Measurements from ENCODE around the gene SIK2. TPM values are rescaled to one million over a fixed set of nuclear protein-coding genes. Genes with fewer than 3 reads are reported as not detected.

The SIK2 gene
- total RNA-seq, 1 donor from 2014 or later = 16.3 TPM

- TF ChIP-seq CTCF (IDR thresholded peaks at IDR 0.05; ENCODE audit: unreplicated experiment) = no peak
- H3K4me1 Mint-ChIP-seq (ENCODE audit: unreplicated experiment) = peaks cover 4% of the 10 kb centered on the region
- no peaks in the 10 kb centered on the region for H3K36me3 Mint-ChIP-seq (ENCODE audit: low read depth, unreplicated experiment)
- H3K4me3 Mint-ChIP-seq (ENCODE audit: unreplicated experiment) = no peak overlapping the region
- H3K27me3 Mint-ChIP-seq (ENCODE audit: unreplicated experiment) = peaks cover 2% of the 10 kb centered on the region
- no peaks in the 10 kb centered on the region for H3K9me3 Mint-ChIP-seq (ENCODE audit: unreplicated experiment)
- no peak overlapping the region for H3K27ac Mint-ChIP-seq (ENCODE audit: unreplicated experiment)
- no peak for DNase-seq (ENCODE audit: low spot score)
Observed at GRCh38 chr11:111629499-111629898, 27.2 kb downstream of the SIK2 start.

GRCh38 chr11:111631024-111631665 is 28.9 kb downstream of the SIK2 start:
- H3K36me3 Mint-ChIP-seq (ENCODE audit: low read depth, unreplicated experiment) = no peaks in the 10 kb centered on the region
- no peak overlapping the region for H3K4me3 Mint-ChIP-seq (ENCODE audit: unreplicated experiment)
- TF ChIP-seq CTCF (IDR thresholded peaks at IDR 0.05; ENCODE audit: unreplicated experiment) = no peak
- DNase-seq (ENCODE audit: low spot score) = no peak
- H3K4me1 Mint-ChIP-seq (ENCODE audit: unreplicated experiment) = peaks cover 6% of the 10 kb centered on the region
- H3K27me3 Mint-ChIP-seq (ENCODE audit: unreplicated experiment) = no peaks in the 10 kb centered on the region
- no peak overlapping the region for H3K27ac Mint-ChIP-seq (ENCODE audit: unreplicated experiment)
- no peaks in the 10 kb centered on the region for H3K9me3 Mint-ChIP-seq (ENCODE audit: unreplicated experiment)

GRCh38 chr11:111631666-111632039 is 29.4 kb downstream of the SIK2 start:
- Mint-ChIP-seq H3K27ac (ENCODE audit: unreplicated experiment) (no peak overlapping the region), H3K36me3 (ENCODE audit: low read depth, unreplicated experiment) (no peaks in the 10 kb centered on the region), H3K27me3 (ENCODE audit: unreplicated experiment) (no peaks in the 10 kb centered on the region), H3K4me3 (ENCODE audit: unreplicated experiment) (no peak overlapping the region), H3K9me3 (ENCODE audit: unreplicated experiment) (no peaks in the 10 kb centered on the region), H3K4me1 (ENCODE audit: unreplicated experiment) (peaks cover 6% of the 10 kb centered on the region)
- no peak for TF ChIP-seq CTCF (IDR thresholded peaks at IDR 0.05; ENCODE audit: unreplicated experiment)
- no peak for DNase-seq (ENCODE audit: low spot score)

- DNase-seq (ENCODE audit: low spot score) = no peak
- H3K27me3 Mint-ChIP-seq (ENCODE audit: unreplicated experiment) = peaks cover 1% of the 10 kb centered on the region
- H3K4me1 Mint-ChIP-seq (ENCODE audit: unreplicated experiment) = peaks cover 6% of the 10 kb centered on the region
- H3K4me3 Mint-ChIP-seq (ENCODE audit: unreplicated experiment) = no peak overlapping the region
- no peak overlapping the region for H3K27ac Mint-ChIP-seq (ENCODE audit: unreplicated experiment)
- no peak for TF ChIP-seq CTCF (IDR thresholded peaks at IDR 0.05; ENCODE audit: unreplicated experiment)
- H3K36me3 Mint-ChIP-seq (ENCODE audit: low read depth, unreplicated experiment) = no peaks in the 10 kb centered on the region
- no peaks in the 10 kb centered on the region for H3K9me3 Mint-ChIP-seq (ENCODE audit: unreplicated experiment)
Observed at GRCh38 chr11:111632516-111633220, 30.4 kb downstream of the SIK2 start.

GRCh38 chr11:111633248-111633647 is 31.0 kb downstream of the SIK2 start:
- Mint-ChIP-seq H3K36me3 (ENCODE audit: low read depth, unreplicated experiment) (no peaks in the 10 kb centered on the region), H3K4me3 (ENCODE audit: unreplicated experiment) (no peak overlapping the region), H3K4me1 (ENCODE audit: unreplicated experiment) (peaks cover 7% of the 10 kb centered on the region), H3K27ac (ENCODE audit: unreplicated experiment) (no peak overlapping the region), H3K9me3 (ENCODE audit: unreplicated experiment) (no peaks in the 10 kb centered on the region), H3K27me3 (ENCODE audit: unreplicated experiment) (peaks cover 1% of the 10 kb centered on the region)
- no peak for DNase-seq (ENCODE audit: low spot score)
- no peak for TF ChIP-seq CTCF (IDR thresholded peaks at IDR 0.05; ENCODE audit: unreplicated experiment)

Data from endothelial cell (in vitro differentiated cells).